ENCODE measurements around the gene TUT4.

DNA sequence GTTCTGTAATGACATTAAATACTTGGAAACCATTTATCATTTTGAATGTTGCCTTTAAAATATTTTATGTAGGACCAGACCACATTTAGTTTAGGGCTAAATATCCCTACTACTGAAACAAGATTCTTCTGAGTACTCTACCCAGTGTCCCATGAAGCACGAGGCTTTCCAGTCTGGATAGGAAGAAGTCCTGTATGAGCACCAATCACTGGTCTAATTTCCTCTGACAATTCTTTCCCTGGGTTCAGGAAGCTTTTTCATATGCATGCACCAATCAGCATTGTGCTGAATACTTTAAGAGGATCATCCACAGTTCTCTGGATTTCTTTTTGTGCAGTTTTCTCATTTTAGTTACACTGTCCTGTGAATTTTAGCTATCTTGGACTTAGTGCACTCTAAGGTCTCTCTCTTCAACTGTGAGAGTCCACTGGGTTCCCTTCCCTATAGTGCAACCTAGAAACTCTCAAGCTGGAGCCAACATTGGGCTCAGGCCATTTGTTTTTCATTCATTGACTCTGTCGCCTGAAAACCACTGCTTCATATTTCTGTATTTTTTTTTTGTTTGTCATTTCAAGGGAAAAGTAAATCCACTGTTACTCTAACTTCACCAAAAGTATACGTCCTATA is 45.9 kb downstream of the TUT4 start:
- TF ChIP-seq EZH2 (IDR thresholded peaks at IDR 0.05; ENCODE audit: low read depth, unreplicated experiment) (no peak), CTCF (conservative IDR thresholded peaks at IDR 0.05; ENCODE audit: low read depth in 2 of 2) (no peak)

Data from GM23338 (cell line).